Psoas muscle (tissue), 8 donors: ENCODE results near the gene GRIK1. TPM values are rescaled to one million over a fixed set of nuclear protein-coding genes. Genes with fewer than 3 reads are reported as not detected.

ENCODE experiments used
- ATAC-seq, 4 donors: fragments of 200-7000 bp; cut with Tn5 transposase; one replicate each; pipeline ENCODE4 v1.9.1; 2020; ENCODE audit warnings: moderate library complexity in 3 of 4, mild to moderate bottlenecking in 2 of 4
- DNase-seq, 2 donors: peaks; one replicate each; pipeline ENCODE4 v3.0.0-alpha.2; 2020
- H3K27ac ChIP-seq: fragments of 200-600 bp; one replicate; pipeline ENCODE4 v1.8.0; 2022
- H3K27me3 ChIP-seq, 3 donors: fragments of 200-600 bp in 1 of 3; one replicate each; pipeline versions ENCODE4 v1.6.1 to v1.8.0; 2013 to 2022; ENCODE audit warnings: low read length in 2 of 3, mild to moderate bottlenecking in 2 of 3, moderate library complexity in 1 of 3; ENCODE audit not compliant: insufficient read depth in 3 of 3
- H3K36me3 ChIP-seq, 2 donors: fragments of 200-600 bp in 1 of 2; one replicate each; pipeline versions ENCODE4 v1.6.1 to v1.8.0; 2013 to 2022; ENCODE audit warnings: low read depth in 1 of 2, mild to moderate bottlenecking in 1 of 2, moderate library complexity in 1 of 2; ENCODE audit not compliant: insufficient read depth in 1 of 2
- H3K4me1 ChIP-seq: fragments of 200-600 bp; one replicate; pipeline ENCODE4 v1.8.0; 2022
- H3K4me3 ChIP-seq: fragments of 200-600 bp; one replicate; pipeline ENCODE4 v1.8.0; 2022; ENCODE audit warnings: mild to moderate bottlenecking
- H3K9me3 ChIP-seq: fragments of 200-600 bp; one replicate; pipeline ENCODE4 v1.8.0; 2022
- CTCF ChIP-seq: fragments of 200-600 bp; IDR thresholded peaks from one replicate; pipeline ENCODE4 v1.8.0; 2022; ENCODE audit warnings: antibody characterized with exemption
- WGBS, 3 donors: extraction: QIAGEN DNeasy Blood & Tissue Kit; methylation state at CpG; one replicate each; pipeline versions ENCODE4 v1.1.6 to v1.1.7; 2013; 5-methylcytosine and 5-hydroxymethylcytosine counted together
- intact Hi-C, 2 donors: fragments of 100-400 bp; cut with DNase I; formaldehyde crosslinking; loops; one replicate each; pipeline versions ENCODE4 v1.11.0 to v1.14.2; 2022
- polyA plus RNA-seq, 3 donors: library from polyadenylated mRNA; stranded (reverse); fragments of 200-250 nt; gene quantifications; one replicate each; pipeline ENCODE4 v1.2.3, GENCODE V29; 2013
- total RNA-seq, 4 donors: library from RNA; stranded (reverse); fragmentation: NEBNext Ultra II Directional in 2 of 4; extraction: Animal tissue kit (Norgen Biotek cat#: 25700) in 2 of 4; gene quantifications; one replicate each; pipeline versions ENCODE4 v1.2.1 to v1.2.4, GENCODE V29; 2021 to 2023
- donor health status: healthy with polysubstance abuse.
- donor health status: DM: no; HTN: no; CAD: no; lungs with moderate emphysema.
- donor health status: Bipolar disorder and iron deficiency.
- donor health status: healthy.
- donor health status: DM: yes; HTN: yes; CAD: no.
- donor health status: DM: no; HTN: no; CAD: no.
- donor health status: DM: no; HTN: no; CAD: no.
- donor health status: DM: yes; HTN: yes; CAD: no.

GRIK1 gene
- total and polyA plus RNA-seq, 7 donors, result 0.01 to 0.04 TPM; not detected in 5

GRCh38 chr21:29821230-29821629 lies 118.6 kb downstream of the GRIK1 start:
- intact Hi-C loops, result no loop called here
- DNase-seq (no peak), ATAC-seq (no peak)
- no peak overlapping the region for H3K27ac ChIP-seq
- no peak for TF ChIP-seq CTCF
- WGBS, 3 donors, result 95 to 98% (median 96%) methylated on average over 1 of the region's 1 CpG
- H3K36me3 ChIP-seq, result no peaks in the 10 kb centered on the region
- H3K27me3 ChIP-seq, result no peaks in the 10 kb centered on the region
- no peaks in the 10 kb centered on the region for H3K9me3 ChIP-seq
- no peaks in the 10 kb centered on the region for H3K4me1 ChIP-seq
- H3K4me3 ChIP-seq, result no peak overlapping the region

- ATAC-seq (no peak), DNase-seq (no peak)
- H3K4me3 ChIP-seq, result no peak overlapping the region
- H3K9me3 ChIP-seq, result no peaks in the 10 kb centered on the region
- H3K27me3 ChIP-seq, result no peaks in the 10 kb centered on the region
- TF ChIP-seq CTCF, result no peak
- intact Hi-C loops, result no loop called here
- no peaks in the 10 kb centered on the region for H3K4me1 ChIP-seq
- H3K36me3 ChIP-seq, result no peaks in the 10 kb centered on the region
- no peak overlapping the region for H3K27ac ChIP-seq
- 47 to 54% (median 53%) methylated on average over 5 of the region's 5 CpGs for WGBS, 3 donors
Observed at GRCh38 chr21:29819675-29820326, 120.0 kb downstream of the GRIK1 start.

GRCh38 chr21:29818383-29818921 lies 121.3 kb downstream of the GRIK1 start:
- WGBS, 3 donors, result 78 to 81% (median 79%) methylated on average over 2 of the region's 2 CpGs
- no peak overlapping the region for H3K27ac ChIP-seq
- H3K36me3 ChIP-seq, result no peaks in the 10 kb centered on the region
- ATAC-seq (no peak), DNase-seq (no peak)
- H3K27me3 ChIP-seq, result no peaks in the 10 kb centered on the region
- TF ChIP-seq CTCF, result no peak
- no peak overlapping the region for H3K4me3 ChIP-seq
- no peaks in the 10 kb centered on the region for H3K9me3 ChIP-seq
- intact Hi-C loops, result no loop called here
- no peaks in the 10 kb centered on the region for H3K4me1 ChIP-seq

GRCh38 chr21:29817450-29817849 lies 122.3 kb downstream of the GRIK1 start:
- Histone ChIP-seq H3K27ac (no peak overlapping the region), H3K4me3 (no peak overlapping the region), H3K9me3 (no peaks in the 10 kb centered on the region), H3K4me1 (no peaks in the 10 kb centered on the region), H3K27me3 (no peaks in the 10 kb centered on the region), H3K36me3 (no peaks in the 10 kb centered on the region)
- ATAC-seq (no peak), DNase-seq (no peak)
- 75 to 86% (median 81%) methylated on average over 3 of the region's 3 CpGs for WGBS, 3 donors
- intact Hi-C loops, result no loop called here
- TF ChIP-seq CTCF, result no peak

- Histone ChIP-seq H3K4me1 (no peaks in the 10 kb centered on the region), H3K27me3 (no peaks in the 10 kb centered on the region), H3K27ac (no peak overlapping the region), H3K36me3 (no peaks in the 10 kb centered on the region), H3K4me3 (no peak overlapping the region), H3K9me3 (no peaks in the 10 kb centered on the region)
- DNase-seq, result no peak
- intact Hi-C loops, result no loop called here
- WGBS, 3 donors, result 69 to 92% (median 89%) methylated on average over 3 of the region's 3 CpGs
- ATAC-seq, result no peak
- TF ChIP-seq CTCF, result no peak
Observed at GRCh38 chr21:29812947-29813346, 126.8 kb downstream of the GRIK1 start.
